GM18870 (cell line): Measurements from ENCODE around the gene PARD3.

ENCODE experiments used
- ATAC-seq: cut with Tn5 transposase; IDR thresholded peaks from one replicate; pipeline ENCODE4 v1.9.1; 2021; ENCODE audit warnings: moderate library complexity; ENCODE audit not compliant: unreplicated experiment

The PARD3 gene

GRCh38 chr10:34548466-34548865, 266.6 kb downstream of the PARD3 start:
- ATAC-seq = no peak

- ATAC-seq = no peak
These were observed 267.4 kb downstream of the PARD3 start for GRCh38 chr10:34547695-34548094.

GRCh38 chr10:34547291-34547690, 267.8 kb downstream of the PARD3 start:
- ATAC-seq = no peak

- ATAC-seq = no peak
These were observed 270.7 kb downstream of the PARD3 start for GRCh38 chr10:34544400-34544799.

GRCh38 chr10:34543716-34544115, 271.4 kb downstream of the PARD3 start:
- ATAC-seq = no peak

GRCh38 chr10:34540492-34540891, 274.6 kb downstream of the PARD3 start:
- no peak for ATAC-seq

- ATAC-seq = peak; percentile 35
These were observed 275.4 kb downstream of the PARD3 start for GRCh38 chr10:34539533-34540315.

- peak; percentile 42 for ATAC-seq
These were observed 276.7 kb downstream of the PARD3 start for GRCh38 chr10:34538281-34538829.

- ATAC-seq = peak; percentile 83
These were observed 277.4 kb downstream of the PARD3 start for GRCh38 chr10:34537629-34538231.

- ATAC-seq = no peak
These were observed 279.2 kb downstream of the PARD3 start for GRCh38 chr10:34535872-34536271.

- no peak for ATAC-seq
These were observed 284.3 kb downstream of the PARD3 start for GRCh38 chr10:34530778-34531177.

GRCh38 chr10:34528320-34528719, 286.8 kb downstream of the PARD3 start:
- peak; percentile 63 for ATAC-seq

- ATAC-seq = no peak
These were observed 288.1 kb downstream of the PARD3 start for GRCh38 chr10:34526758-34527730.

GRCh38 chr10:34526186-34526585, 288.9 kb downstream of the PARD3 start:
- no peak for ATAC-seq

GRCh38 chr10:34524369-34525091, 290.6 kb downstream of the PARD3 start:
- ATAC-seq = peak; percentile 46

- ATAC-seq = no peak
These were observed 291.9 kb downstream of the PARD3 start for GRCh38 chr10:34523017-34523767.

GRCh38 chr10:34522546-34522945, 292.6 kb downstream of the PARD3 start:
- ATAC-seq = peak; percentile 34

- no peak for ATAC-seq
These were observed 294.6 kb downstream of the PARD3 start for GRCh38 chr10:34520510-34520909.

- no peak for ATAC-seq
These were observed 295.0 kb downstream of the PARD3 start for GRCh38 chr10:34520084-34520483.

- no peak for ATAC-seq
These were observed 300.8 kb downstream of the PARD3 start for GRCh38 chr10:34514290-34514689.
